VCaP (cell line): ENCODE measurements around the gene CYP3A7.
"Not testable (repeated sequence)": the region's sequence is repeated elsewhere in the genome, so short reads cannot be mapped to it uniquely, and the experiment has no call there.

Experiments used
- H3K27ac ChIP-seq: fragments of 450-650 bp; 2 replicates; pipeline ENCODE4 v1.5.1; 2017
- CTCF ChIP-seq: fragments of 450-650 bp; conservative IDR thresholded peaks from 2 replicates; pipeline ENCODE4 v1.5.1; 2017; ENCODE audit warnings: mild to moderate bottlenecking, moderate library complexity

The CYP3A7 gene

GRCh38 chr7:99668541-99668940 is 66.5 kb downstream of the CYP3A7 start:
- no peak for TF ChIP-seq CTCF
- no peak overlapping the region for H3K27ac ChIP-seq

- no peak overlapping the region for H3K27ac ChIP-seq
- no peak for TF ChIP-seq CTCF
Observed at GRCh38 chr7:99667179-99667578, 67.8 kb downstream of the CYP3A7 start.

DNA sequence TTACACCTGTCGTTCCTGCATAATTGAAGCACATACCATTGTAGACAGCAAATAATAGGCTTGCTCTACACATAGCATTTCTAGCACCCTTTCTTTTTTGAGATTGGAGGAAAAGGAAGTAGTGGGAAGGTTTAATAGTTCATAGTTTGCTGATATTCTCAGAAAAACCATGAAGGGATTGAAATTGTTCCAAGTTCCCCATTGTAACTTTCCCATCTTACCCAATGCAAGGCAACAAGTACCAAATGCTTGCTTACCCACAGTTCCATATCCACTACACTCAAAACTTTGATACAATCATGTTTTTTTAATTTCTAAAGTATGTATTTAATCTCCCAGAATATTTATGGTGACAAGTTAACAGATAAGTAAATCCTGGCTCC is 69.0 kb downstream of the CYP3A7 start:
- TF ChIP-seq CTCF = no peak
- H3K27ac ChIP-seq = no peak overlapping the region

GRCh38 chr7:99665312-99666012 is 69.5 kb downstream of the CYP3A7 start:
- no peak for TF ChIP-seq CTCF
- no peak overlapping the region for H3K27ac ChIP-seq

- H3K27ac ChIP-seq = not testable (repeated sequence)
Observed at GRCh38 chr7:99657879-99658278, 77.1 kb downstream of the CYP3A7 start.
